Body of pancreas (tissue), 4 donors: ENCODE measurements around the gene NOL4L. TPM values are rescaled to one million over a fixed set of nuclear protein-coding genes. Genes with fewer than 3 reads are reported as not detected.

Experiments used
- ATAC-seq: fragments of 150-250 bp; one replicate; pipeline ENCODE4 v1.9.1; 2016
- DNase-seq, 4 donors: peaks; one replicate each; pipeline ENCODE4 v3.0.0-alpha.2; 2019
- H3K27ac ChIP-seq, 4 donors: fragments of 200-600 bp; sonication (generic); 1 replicate in 3 of 4; 2 replicates in 1 of 4; pipeline versions ENCODE4 v1.5.1 to v1.6.1; 2016 to 2019; ENCODE audit warnings: mild to moderate bottlenecking in 1 of 4, mixed read lengths in 1 of 4, moderate library complexity in 1 of 4
- H3K27me3 ChIP-seq, 2 donors: fragments of 200-600 bp; sonication (generic); one replicate each; pipeline ENCODE4 v1.6.0; 2016; ENCODE audit warnings: mild to moderate bottlenecking in 1 of 2
- H3K36me3 ChIP-seq, 2 donors: fragments of 200-600 bp; sonication (generic); replicated peaks in 1 of 2; 2 replicates each; pipeline ENCODE4 v1.5.1; 2016; ENCODE audit warnings: low read depth in 2 of 2; ENCODE audit not compliant: insufficient read depth in 1 of 2
- H3K4me1 ChIP-seq: fragments of 200-600 bp; sonication (generic); one replicate; pipeline ENCODE4 v1.6.0; 2016
- H3K4me3 ChIP-seq, 2 donors: fragments of 200-600 bp; sonication (generic); 1 replicate in 1 of 2; 2 replicates in 1 of 2; pipeline ENCODE4 v1.5.1; 2016 to 2019
- H3K9me3 ChIP-seq, 3 donors: fragments of 200-600 bp; sonication (generic); 1 replicate in 2 of 3; 2 replicates in 1 of 3; pipeline ENCODE4 v1.5.1; 2016
- POLR2A ChIP-seq, 3 donors: fragments of 450-650 bp; IDR thresholded peaks; one replicate each; pipeline ENCODE4 v1.6.1; 2016; ENCODE audit warnings: antibody characterized with exemption in 3 of 3, mild to moderate bottlenecking in 2 of 3
- WGBS, 2 donors: methylation state at CpG; one replicate each; pipeline ENCODE4 v1.1.5; 2017; 5-methylcytosine and 5-hydroxymethylcytosine counted together
- intact Hi-C: fragments of 100-400 bp; cut with DNase I; formaldehyde crosslinking; loops from one replicate; pipeline ENCODE4 v1.15.1; 2023
- total RNA-seq, 2 donors: library from RNA; depleted of rRNA; stranded (reverse); fragments of >200 nt; gene quantifications; one replicate each; pipeline ENCODE4 v1.1.0, GENCODE V29; 2016
- TF ChIP-seq, protein P1 (sequence below), 7 experiments: fragments of 450-650 bp in 4 of 7; fragments of 200-600 bp in 3 of 7; sonication (generic) in 3 of 7; IDR thresholded peaks; one replicate each; pipeline ENCODE4 v1.5.1; 2016 to 2019; ENCODE audit warnings: antibody characterized with exemption in 7 of 7

The NOL4L gene
- total RNA-seq, 2 donors from 2014 or later: 15.0 to 36.9 TPM

DNA sequence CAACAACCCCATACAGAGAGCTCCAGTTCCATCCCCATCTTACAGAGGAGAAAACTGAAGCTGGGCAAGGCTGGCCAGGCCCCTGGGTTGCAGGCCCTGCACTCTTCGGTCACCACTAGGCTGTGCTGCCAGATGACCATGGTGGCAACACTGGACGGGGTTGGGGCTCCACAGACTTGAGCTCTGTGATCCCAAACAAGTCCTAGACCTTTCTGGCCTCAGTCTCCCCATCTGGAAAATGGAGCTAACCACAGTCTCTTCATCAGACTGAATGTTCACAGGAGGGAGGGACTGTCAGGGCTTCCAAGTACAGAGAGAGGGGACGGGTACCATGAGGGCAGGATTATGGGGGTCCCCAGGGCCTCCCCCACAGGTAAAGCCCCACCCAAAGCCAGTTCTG is 41.3 kb upstream of the NOL4L start:
- WGBS, 2 donors: 81% methylated on average over 3 of the region's 3 CpGs; no CpG with 5 or more reads in 1 of the 2 donors
- TF ChIP-seq, protein P1, sequence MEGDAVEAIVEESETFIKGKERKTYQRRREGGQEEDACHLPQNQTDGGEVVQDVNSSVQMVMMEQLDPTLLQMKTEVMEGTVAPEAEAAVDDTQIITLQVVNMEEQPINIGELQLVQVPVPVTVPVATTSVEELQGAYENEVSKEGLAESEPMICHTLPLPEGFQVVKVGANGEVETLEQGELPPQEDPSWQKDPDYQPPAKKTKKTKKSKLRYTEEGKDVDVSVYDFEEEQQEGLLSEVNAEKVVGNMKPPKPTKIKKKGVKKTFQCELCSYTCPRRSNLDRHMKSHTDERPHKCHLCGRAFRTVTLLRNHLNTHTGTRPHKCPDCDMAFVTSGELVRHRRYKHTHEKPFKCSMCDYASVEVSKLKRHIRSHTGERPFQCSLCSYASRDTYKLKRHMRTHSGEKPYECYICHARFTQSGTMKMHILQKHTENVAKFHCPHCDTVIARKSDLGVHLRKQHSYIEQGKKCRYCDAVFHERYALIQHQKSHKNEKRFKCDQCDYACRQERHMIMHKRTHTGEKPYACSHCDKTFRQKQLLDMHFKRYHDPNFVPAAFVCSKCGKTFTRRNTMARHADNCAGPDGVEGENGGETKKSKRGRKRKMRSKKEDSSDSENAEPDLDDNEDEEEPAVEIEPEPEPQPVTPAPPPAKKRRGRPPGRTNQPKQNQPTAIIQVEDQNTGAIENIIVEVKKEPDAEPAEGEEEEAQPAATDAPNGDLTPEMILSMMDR (IDR thresholded peaks at IDR 0.05): no peak
- TF ChIP-seq POLR2A (IDR thresholded peaks at IDR 0.05): no peak
- DNase-seq (no peak), ATAC-seq (no peak)
- Histone ChIP-seq H3K4me3 (no peak overlapping the region), H3K9me3 (no peaks in the 10 kb centered on the region), H3K36me3 (no peaks in the 10 kb centered on the region), H3K27ac (no peak overlapping the region), H3K4me1 (peaks cover 9% of the 10 kb centered on the region), H3K27me3 (no peaks in the 10 kb centered on the region)
- intact Hi-C loops: no loop called here

DNA sequence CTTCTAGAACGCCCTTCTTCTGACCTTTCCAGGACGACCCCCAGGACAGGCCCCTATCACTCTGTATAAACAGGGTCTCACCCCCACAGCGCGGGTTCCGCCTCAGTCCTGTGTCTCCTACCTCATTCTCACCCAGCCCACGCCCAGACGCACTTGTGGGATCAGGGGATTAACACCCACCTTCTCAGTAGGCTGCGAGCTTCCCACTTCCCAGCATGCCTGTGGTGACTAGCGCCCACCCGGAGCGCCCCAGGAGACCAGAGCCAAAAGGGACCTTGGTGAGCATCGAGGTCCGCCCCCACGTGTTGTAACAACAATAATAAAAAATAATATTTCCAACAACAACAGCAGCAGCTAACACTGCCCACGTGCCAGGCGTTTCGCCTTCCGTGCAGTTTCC is 40.9 kb upstream of the NOL4L start:
- TF ChIP-seq, protein P1 (IDR thresholded peaks at IDR 0.05): no peak
- intact Hi-C loops: no loop called here
- H3K27ac ChIP-seq: no peak overlapping the region
- no peak for ATAC-seq
- no peak overlapping the region for H3K4me3 ChIP-seq
- H3K4me1 ChIP-seq: peaks cover 9% of the 10 kb centered on the region
- no peaks in the 10 kb centered on the region for H3K27me3 ChIP-seq
- 81 to 87% methylated on average over 18 of the region's 18 CpGs for WGBS, 2 donors
- no peak for DNase-seq
- H3K9me3 ChIP-seq: no peaks in the 10 kb centered on the region
- H3K36me3 ChIP-seq: no peaks in the 10 kb centered on the region

DNA sequence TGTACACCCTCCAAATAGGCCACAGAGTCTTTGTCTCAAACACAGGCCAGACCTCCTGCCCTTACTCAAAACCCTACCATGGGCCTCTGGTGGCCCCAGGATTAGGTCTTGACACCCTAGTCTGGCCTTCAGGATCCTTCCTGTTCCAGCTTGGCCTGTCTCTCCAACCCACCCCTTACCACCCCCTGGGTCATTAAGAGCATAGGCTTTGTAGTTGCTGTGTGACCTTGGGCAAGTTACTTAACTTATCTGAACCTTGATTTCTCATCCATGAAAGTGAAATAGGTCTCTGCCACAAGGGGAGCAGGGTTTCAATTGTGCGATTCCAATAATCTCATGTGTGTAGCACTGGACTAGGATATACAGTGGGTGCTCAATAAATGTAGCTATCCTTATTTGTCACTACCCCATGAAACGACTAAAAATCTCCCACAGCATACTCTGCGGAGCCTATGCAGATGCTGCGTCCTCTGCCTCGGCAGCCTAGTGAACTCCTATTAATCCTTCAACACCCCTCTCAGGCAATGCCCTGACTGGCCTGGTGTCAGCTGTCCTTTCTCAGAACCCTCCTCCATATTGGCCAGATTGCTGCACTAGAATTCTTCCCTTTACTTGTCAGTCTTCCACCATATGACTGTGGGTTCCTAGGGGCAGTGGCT is 39.7 kb upstream of the NOL4L start:
- H3K9me3 ChIP-seq: no peaks in the 10 kb centered on the region
- no peaks in the 10 kb centered on the region for H3K36me3 ChIP-seq
- no peak overlapping the region for H3K4me3 ChIP-seq
- peaks cover 9% of the 10 kb centered on the region for H3K4me1 ChIP-seq
- no peak overlapping the region for H3K27ac ChIP-seq
- H3K27me3 ChIP-seq: no peaks in the 10 kb centered on the region
- DNase-seq: no peak
- WGBS, 2 donors: 92% methylated on average over 5 of the region's 5 CpGs
- no peak for TF ChIP-seq POLR2A (IDR thresholded peaks at IDR 0.05)
- TF ChIP-seq, protein P1 (IDR thresholded peaks at IDR 0.05): no peak
- no peak for ATAC-seq
- intact Hi-C loops: no loop called here

DNA sequence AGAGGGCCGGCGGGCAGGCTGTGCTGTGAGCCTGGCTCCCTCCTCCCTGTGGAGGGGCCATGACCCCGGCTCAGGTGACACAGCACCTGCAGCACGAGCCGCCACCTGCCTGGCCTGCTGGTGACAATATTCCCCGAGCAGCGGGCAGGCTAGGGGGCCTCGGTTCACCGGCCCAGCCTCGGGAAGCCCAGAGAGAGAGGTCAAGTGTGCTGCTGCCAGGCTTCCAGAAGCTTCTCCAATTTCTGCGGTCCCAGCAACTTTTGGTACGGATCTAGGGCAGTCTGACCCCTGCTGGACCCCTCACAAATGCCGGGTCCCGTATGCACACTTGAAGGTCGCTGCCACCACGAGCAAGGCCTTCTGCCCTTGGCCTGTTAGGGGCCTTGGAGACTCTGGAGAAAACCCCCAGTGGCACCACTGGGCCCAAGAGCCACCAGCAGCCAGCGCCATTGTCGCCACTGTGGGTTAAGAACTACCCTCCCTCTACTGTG is 38.6 kb upstream of the NOL4L start:
- ATAC-seq (no peak), DNase-seq (no peak)
- intact Hi-C loops: no loop called here
- H3K4me3 ChIP-seq: no peak overlapping the region
- H3K27me3 ChIP-seq: no peaks in the 10 kb centered on the region
- no peaks in the 10 kb centered on the region for H3K36me3 ChIP-seq
- TF ChIP-seq POLR2A (IDR thresholded peaks at IDR 0.05): no peak
- TF ChIP-seq, protein P1 (IDR thresholded peaks at IDR 0.05): no peak
- H3K9me3 ChIP-seq: no peaks in the 10 kb centered on the region
- no peak overlapping the region for H3K27ac ChIP-seq
- WGBS, 2 donors: 63 to 83% methylated on average over 2 to 14 of the region's 18 CpGs
- peaks cover 9% of the 10 kb centered on the region for H3K4me1 ChIP-seq
